Left lung (tissue), 10 donors: Measurements from ENCODE around the gene TSPAN1. TPM values are rescaled to one million over a fixed set of nuclear protein-coding genes. Genes with fewer than 3 reads are reported as not detected.

Source experiments
- ATAC-seq: fragments of 200-7000 bp; cut with Tn5 transposase; one replicate; pipeline ENCODE4 v1.9.1; 2020; ENCODE audit warnings: moderate library complexity
- DNase-seq, 4 donors: peaks; one replicate each; pipeline ENCODE4 v3.0.0-alpha.2; 2013 to 2020
- H3K27ac ChIP-seq, 2 donors: fragments of 200-600 bp; sonication (generic) in 1 of 2; one replicate each; pipeline versions ENCODE4 v1.5.0 to v1.8.0; 2020 to 2021
- H3K27me3 ChIP-seq, 2 donors: fragments of 200-600 bp; sonication (generic) in 1 of 2; one replicate each; pipeline versions ENCODE4 v1.5.0 to v1.8.0; 2020 to 2021
- H3K36me3 ChIP-seq, 2 donors: fragments of 200-600 bp; sonication (generic) in 1 of 2; one replicate each; pipeline versions ENCODE4 v1.5.0 to v1.8.0; 2020 to 2021
- H3K4me1 ChIP-seq, 2 donors: fragments of 200-600 bp; one replicate each; pipeline ENCODE4 v1.8.0; 2021
- H3K4me3 ChIP-seq, 2 donors: fragments of 200-600 bp; sonication (generic) in 1 of 2; one replicate each; pipeline versions ENCODE4 v1.5.0 to v1.8.0; 2020 to 2021; ENCODE audit warnings: mild to moderate bottlenecking in 1 of 2
- H3K9me3 ChIP-seq, 2 donors: fragments of 200-600 bp; sonication (generic) in 1 of 2; one replicate each; pipeline versions ENCODE4 v1.5.0 to v1.8.0; 2020 to 2021
- intact Hi-C, 2 donors: fragments of 100-400 bp; cut with DNase I; formaldehyde crosslinking; loops; one replicate each; pipeline versions ENCODE4 v1.11.2 to v1.14.2; 2022
- polyA plus RNA-seq, 6 donors: library from polyadenylated mRNA; unstranded; fragments of 120-200 nt; gene quantifications; one replicate each; pipeline ENCODE4 v1.2.1, GENCODE V29; 2013; ENCODE audit not compliant: insufficient read length in 6 of 6
- total RNA-seq, 2 donors: library from RNA; stranded (reverse); fragmentation: NEBNext Ultra II Directional; extraction: Animal tissue kit (Norgen Biotek cat#: 25700); gene quantifications; one replicate each; pipeline ENCODE4 v1.2.1, GENCODE V29; 2021
- TF ChIP-seq, protein P1 (sequence below), 2 donors: fragments of 200-600 bp; sonication (generic) in 1 of 2; IDR thresholded peaks; one replicate each; pipeline versions ENCODE4 v1.5.0 to v1.8.0; 2021; ENCODE audit warnings: antibody characterized with exemption in 2 of 2
- donor health status: DM: no; HTN: yes; CAD: no.
- donor health status: DM: no; HTN: no; CAD: no.

TSPAN1 gene
- total and polyA plus RNA-seq, 8 donors, result 2.3 to 50.6 (median 11.0) TPM

- intact Hi-C loops, result no loop called here
- Histone ChIP-seq H3K4me1 (no peaks in the 10 kb centered on the region), H3K36me3 (no peaks in the 10 kb centered on the region), H3K27me3 (no peaks in the 10 kb centered on the region), H3K9me3 (no peaks in the 10 kb centered on the region), H3K4me3 (no peak overlapping the region), H3K27ac (peak overlapping the region in 1 of 2 donors; percentile 19)
- TF ChIP-seq, protein P1, sequence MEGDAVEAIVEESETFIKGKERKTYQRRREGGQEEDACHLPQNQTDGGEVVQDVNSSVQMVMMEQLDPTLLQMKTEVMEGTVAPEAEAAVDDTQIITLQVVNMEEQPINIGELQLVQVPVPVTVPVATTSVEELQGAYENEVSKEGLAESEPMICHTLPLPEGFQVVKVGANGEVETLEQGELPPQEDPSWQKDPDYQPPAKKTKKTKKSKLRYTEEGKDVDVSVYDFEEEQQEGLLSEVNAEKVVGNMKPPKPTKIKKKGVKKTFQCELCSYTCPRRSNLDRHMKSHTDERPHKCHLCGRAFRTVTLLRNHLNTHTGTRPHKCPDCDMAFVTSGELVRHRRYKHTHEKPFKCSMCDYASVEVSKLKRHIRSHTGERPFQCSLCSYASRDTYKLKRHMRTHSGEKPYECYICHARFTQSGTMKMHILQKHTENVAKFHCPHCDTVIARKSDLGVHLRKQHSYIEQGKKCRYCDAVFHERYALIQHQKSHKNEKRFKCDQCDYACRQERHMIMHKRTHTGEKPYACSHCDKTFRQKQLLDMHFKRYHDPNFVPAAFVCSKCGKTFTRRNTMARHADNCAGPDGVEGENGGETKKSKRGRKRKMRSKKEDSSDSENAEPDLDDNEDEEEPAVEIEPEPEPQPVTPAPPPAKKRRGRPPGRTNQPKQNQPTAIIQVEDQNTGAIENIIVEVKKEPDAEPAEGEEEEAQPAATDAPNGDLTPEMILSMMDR (IDR thresholded peaks at IDR 0.05), result no peak
- ATAC-seq (no peak), DNase-seq (no peak)
Measured at GRCh38 chr1:46150085-46150484, 24.8 kb upstream of the TSPAN1 start.

DNA sequence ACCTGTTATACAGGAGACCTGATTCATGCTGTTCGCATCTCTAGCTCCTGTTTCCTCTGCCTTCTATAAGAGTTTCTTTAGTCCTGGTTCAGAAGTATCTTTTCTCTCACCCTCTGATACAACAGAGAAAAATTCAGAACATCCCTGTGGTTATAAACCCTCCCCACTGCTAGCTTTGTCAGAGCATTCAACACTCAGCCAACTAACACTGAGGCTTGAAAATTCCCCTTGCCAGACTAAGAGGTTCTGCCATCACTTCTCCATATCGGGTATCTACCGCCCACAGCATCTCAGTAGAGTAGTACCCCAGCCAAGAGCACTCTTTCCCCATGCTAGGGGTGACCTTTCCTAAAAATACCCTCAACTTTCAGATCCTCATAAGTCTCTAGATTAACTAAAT, 22.9 kb upstream of the TSPAN1 start:
- intact Hi-C loops, result no loop called here
- no peaks in the 10 kb centered on the region for H3K4me1 ChIP-seq

DNA sequence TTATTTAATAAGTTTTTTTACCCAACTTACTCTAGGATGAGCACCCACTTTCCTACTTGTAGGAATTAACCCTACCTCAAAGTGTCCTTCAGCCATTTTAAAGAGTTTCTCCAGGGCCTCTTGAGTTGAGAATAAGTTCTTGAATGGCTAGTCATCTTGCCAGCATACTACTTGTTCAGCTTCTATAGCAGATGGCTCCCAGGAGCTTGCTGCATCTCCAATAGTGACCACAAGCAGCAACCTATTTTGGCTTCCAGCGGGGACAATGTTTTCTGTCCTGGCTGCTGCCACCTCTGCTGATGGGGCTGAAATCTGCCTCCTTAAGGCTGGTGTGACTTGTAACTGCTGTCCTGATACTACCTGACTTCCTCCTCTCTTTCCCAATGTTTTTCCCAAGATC, 21.7 kb upstream of the TSPAN1 start:
- Histone ChIP-seq H3K36me3 (no peaks in the 10 kb centered on the region), H3K4me3 (no peak overlapping the region), H3K27ac (no peak overlapping the region), H3K4me1 (no peaks in the 10 kb centered on the region), H3K27me3 (no peaks in the 10 kb centered on the region), H3K9me3 (no peaks in the 10 kb centered on the region)
- no peak for DNase-seq
- intact Hi-C loops, result no loop called here
- TF ChIP-seq, protein P1 (IDR thresholded peaks at IDR 0.05), result no peak
- peak; percentile 71 for ATAC-seq

More for the DNA sequence above, 22.9 kb upstream of the TSPAN1 start:
- no peak for DNase-seq
- Histone ChIP-seq H3K4me3 (no peak overlapping the region), H3K27ac (no peak overlapping the region), H3K27me3 (no peaks in the 10 kb centered on the region), H3K9me3 (no peaks in the 10 kb centered on the region), H3K36me3 (no peaks in the 10 kb centered on the region)
- no peak for ATAC-seq
- TF ChIP-seq, protein P1 (IDR thresholded peaks at IDR 0.05), result no peak

- intact Hi-C loops, result no loop called here
- ATAC-seq, result no peak
Measured at GRCh38 chr1:46153732-46154131, 21.2 kb upstream of the TSPAN1 start.

DNA sequence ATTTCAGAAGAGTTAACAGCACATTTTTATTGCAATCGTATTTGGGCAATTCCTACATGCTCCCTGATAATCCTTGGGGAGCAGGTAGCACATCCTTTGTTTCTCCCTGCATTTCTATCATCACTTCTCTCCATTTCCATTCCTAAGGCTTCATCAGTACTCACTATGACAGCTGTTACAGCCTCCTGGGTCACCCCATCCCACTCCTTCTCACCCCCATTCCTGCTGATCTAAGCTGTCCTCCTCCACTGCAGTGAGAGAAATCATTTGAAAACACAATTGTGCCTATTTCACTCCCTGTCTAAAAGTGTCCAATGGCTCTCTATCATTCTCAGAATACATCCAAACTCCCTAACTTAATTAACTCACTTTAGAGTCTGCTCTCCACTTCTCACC, 17.0 kb upstream of the TSPAN1 start:
- no peaks in the 10 kb centered on the region for H3K4me1 ChIP-seq
- no peak for DNase-seq
- intact Hi-C loops, result no loop called here
- TF ChIP-seq, protein P1 (IDR thresholded peaks at IDR 0.05), result no peak
- ATAC-seq, result no peak
- H3K9me3 ChIP-seq, result no peaks in the 10 kb centered on the region
- no peak overlapping the region for H3K4me3 ChIP-seq
- no peaks in the 10 kb centered on the region for H3K36me3 ChIP-seq
- H3K27ac ChIP-seq, result no peak overlapping the region
- H3K27me3 ChIP-seq, result no peaks in the 10 kb centered on the region

More at GRCh38 chr1:46153732-46154131, 21.2 kb upstream of the TSPAN1 start:
- Histone ChIP-seq H3K4me3 (no peak overlapping the region), H3K36me3 (no peaks in the 10 kb centered on the region), H3K27ac (no peak overlapping the region), H3K9me3 (no peaks in the 10 kb centered on the region), H3K27me3 (no peaks in the 10 kb centered on the region), H3K4me1 (no peaks in the 10 kb centered on the region)
- DNase-seq, result no peak
- TF ChIP-seq, protein P1 (IDR thresholded peaks at IDR 0.05), result no peak
